Measurements from ENCODE around the gene PRRT3.

GRCh38 chr3:9933561-9934234 is 18.5 kb downstream of the PRRT3 start, which contains the start of gene CRELD1:
- TF ChIP-seq CTCF (conservative IDR thresholded peaks at IDR 0.05) = no peak
- TF ChIP-seq EZH2 (IDR thresholded peaks at IDR 0.05; ENCODE audit: low read depth) = no peak

Measured in PC-9 (cell line).